Measurements from ENCODE around the gene ACCSL. TPM values are rescaled to one million over a fixed set of nuclear protein-coding genes. Genes with fewer than 3 reads are reported as not detected.

ACCSL gene
- total and polyA plus RNA-seq, 7 donors: 0.01 TPM; not detected in 6

DNA sequence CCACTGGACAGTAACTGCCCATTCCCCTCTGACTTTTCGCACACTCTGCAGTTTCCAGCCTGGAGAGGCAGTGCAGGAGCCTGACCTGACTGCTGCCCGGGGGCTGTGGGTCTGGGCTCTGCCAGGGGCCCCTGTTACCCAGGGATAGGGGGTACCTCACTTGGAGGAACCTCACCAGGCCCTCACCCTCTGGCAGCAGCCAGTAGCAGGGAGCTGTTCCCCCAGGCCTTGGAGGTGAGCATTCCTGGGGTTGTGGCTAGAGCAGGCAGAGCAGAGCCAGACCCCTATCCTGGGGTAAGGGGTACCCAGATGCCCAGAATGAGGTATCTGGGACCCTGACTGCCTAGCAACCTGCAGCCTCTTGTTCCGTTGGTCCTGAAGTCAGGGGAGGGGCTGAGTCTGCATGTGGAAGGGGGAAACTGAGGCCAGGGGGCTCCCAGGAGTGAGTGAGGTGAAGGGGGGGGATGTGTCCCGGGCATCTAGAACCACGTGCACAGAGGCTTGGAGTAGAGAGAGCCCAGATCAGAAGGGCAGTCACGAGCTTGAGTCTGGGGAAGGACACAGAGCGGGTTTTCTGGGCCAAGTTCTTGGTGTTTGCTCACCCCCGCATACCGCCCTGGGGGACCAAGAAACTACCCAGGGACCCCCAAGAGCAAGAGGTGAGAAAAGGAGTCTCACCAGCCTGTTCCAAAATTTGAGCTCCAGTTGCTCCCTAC is 43.9 kb upstream of the ACCSL start:
- 89 to 97% (median 91%) methylated on average over 9 of the region's 9 CpGs for WGBS, 3 donors
- TF ChIP-seq, protein P1, sequence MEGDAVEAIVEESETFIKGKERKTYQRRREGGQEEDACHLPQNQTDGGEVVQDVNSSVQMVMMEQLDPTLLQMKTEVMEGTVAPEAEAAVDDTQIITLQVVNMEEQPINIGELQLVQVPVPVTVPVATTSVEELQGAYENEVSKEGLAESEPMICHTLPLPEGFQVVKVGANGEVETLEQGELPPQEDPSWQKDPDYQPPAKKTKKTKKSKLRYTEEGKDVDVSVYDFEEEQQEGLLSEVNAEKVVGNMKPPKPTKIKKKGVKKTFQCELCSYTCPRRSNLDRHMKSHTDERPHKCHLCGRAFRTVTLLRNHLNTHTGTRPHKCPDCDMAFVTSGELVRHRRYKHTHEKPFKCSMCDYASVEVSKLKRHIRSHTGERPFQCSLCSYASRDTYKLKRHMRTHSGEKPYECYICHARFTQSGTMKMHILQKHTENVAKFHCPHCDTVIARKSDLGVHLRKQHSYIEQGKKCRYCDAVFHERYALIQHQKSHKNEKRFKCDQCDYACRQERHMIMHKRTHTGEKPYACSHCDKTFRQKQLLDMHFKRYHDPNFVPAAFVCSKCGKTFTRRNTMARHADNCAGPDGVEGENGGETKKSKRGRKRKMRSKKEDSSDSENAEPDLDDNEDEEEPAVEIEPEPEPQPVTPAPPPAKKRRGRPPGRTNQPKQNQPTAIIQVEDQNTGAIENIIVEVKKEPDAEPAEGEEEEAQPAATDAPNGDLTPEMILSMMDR (IDR thresholded peaks at IDR 0.05): no peak
- H3K27me3 ChIP-seq (ENCODE audit: insufficient read depth in 3 of 3, low read length in 2 of 3): no peaks in the 10 kb centered on the region
- H3K27ac ChIP-seq: no peak overlapping the region
- H3K36me3 ChIP-seq (ENCODE audit: insufficient read depth in 1 of 2, low read depth in 1 of 2): no peaks in the 10 kb centered on the region
- ATAC-seq: no peak
- DNase-seq: no peak
- intact Hi-C loops (cut with DNase I): no loop called here
- no peak overlapping the region for H3K4me3 ChIP-seq
- H3K4me1 ChIP-seq: no peaks in the 10 kb centered on the region
- H3K9me3 ChIP-seq: no peaks in the 10 kb centered on the region

DNA sequence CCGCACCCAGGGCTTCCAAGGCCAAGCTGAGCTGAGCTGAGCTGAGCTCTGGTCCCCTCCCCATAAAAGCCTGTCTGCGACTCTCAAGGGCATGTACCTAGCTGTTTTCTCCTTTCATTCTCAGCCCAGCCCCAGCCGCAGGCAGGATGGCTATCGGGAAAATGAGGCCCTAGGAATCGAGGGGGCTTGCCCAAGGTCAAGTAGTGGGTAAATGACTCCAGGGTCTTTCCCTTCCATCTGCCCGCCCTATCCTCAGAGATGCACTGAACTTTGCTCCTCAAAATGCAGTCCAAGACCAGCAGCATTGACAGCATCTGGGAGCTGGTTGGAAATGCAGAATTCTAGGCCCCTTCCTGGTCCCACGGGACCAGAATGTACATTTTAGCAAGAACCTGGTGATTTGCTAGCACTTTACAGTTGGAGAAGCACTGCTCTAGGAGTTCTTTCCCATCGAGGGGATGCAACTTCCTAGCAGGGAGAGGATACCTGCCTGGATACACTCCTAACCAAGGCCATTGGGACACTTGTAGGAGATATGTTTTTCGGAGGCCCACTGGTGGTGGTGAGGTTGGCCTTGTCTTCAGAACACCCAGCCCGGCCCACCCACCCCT is 43.2 kb upstream of the ACCSL start:
- WGBS, 3 donors: 84 to 89% (median 89%) methylated on average over 10 of the region's 10 CpGs
- Histone ChIP-seq H3K36me3 (ENCODE audit: insufficient read depth in 1 of 2, low read depth in 1 of 2) (no peaks in the 10 kb centered on the region), H3K9me3 (no peaks in the 10 kb centered on the region), H3K4me3 (no peak overlapping the region), H3K27me3 (ENCODE audit: insufficient read depth in 3 of 3, low read length in 2 of 3) (no peaks in the 10 kb centered on the region), H3K27ac (no peak overlapping the region), H3K4me1 (no peaks in the 10 kb centered on the region)
- TF ChIP-seq, protein P1 (IDR thresholded peaks at IDR 0.05): no peak
- DNase-seq (no peak), ATAC-seq (no peak)
- intact Hi-C loops (cut with DNase I): no loop called here

DNA sequence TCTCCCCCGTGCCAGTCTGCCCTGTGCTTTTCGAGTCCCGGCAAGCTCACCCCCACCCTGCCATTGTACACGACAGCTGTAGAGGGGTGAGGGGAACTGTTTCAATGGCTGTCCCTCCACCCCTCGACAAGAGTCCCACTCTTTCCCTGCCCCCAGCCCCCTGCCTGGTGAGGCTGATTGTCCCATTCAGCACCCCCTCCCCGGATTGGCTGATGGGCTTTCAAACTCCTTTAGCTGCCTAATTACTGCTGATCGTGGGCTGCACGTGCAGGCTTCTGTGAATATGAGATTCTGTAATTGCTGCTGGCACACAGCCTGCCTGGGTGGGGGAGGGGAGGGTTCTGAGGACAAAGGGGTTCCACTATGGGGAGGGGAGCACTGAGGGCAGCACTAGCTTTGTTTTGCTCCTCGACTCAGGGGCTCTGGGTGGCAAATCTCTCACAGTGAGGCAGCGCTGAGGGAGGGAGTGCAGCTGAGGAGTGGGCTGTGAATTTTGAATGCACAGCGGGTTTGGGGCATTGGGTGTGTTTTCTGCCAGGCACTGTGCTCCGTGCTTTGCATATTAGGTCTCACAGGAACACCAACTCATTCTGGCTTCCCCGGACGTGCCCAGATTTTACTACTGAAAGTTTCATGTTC is 42.6 kb upstream of the ACCSL start:
- 43 to 54% (median 53%) methylated on average over 12 to 14 of the region's 14 CpGs for WGBS, 3 donors
- no peaks in the 10 kb centered on the region for H3K9me3 ChIP-seq

DNA sequence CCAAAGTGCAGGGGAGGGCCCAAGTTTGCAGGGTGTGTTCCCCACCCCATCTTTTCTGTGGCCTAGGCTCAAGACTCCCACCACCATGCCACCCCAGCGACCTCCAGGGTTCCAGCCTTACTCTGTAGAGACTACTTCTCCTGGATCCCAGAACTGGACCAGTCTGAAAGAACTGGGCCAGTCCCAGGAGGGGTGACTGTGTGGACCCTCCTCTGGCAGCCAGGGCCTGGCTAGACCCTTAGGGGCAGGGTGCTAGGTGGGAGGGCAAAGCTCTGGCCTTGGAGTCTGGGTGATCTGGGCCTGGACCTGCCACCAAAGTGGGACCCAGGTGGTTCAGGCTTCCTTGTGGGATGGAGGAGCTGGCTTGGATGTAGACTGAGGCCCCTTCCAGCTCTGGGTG is 41.8 kb upstream of the ACCSL start:
- Histone ChIP-seq H3K9me3 (no peaks in the 10 kb centered on the region), H3K4me1 (no peaks in the 10 kb centered on the region), H3K27ac (no peak overlapping the region), H3K4me3 (no peak overlapping the region), H3K36me3 (ENCODE audit: insufficient read depth in 1 of 2, low read depth in 1 of 2) (no peaks in the 10 kb centered on the region), H3K27me3 (ENCODE audit: insufficient read depth in 3 of 3, low read length in 2 of 3) (no peaks in the 10 kb centered on the region)
- TF ChIP-seq, protein P1 (IDR thresholded peaks at IDR 0.05): no peak
- intact Hi-C loops (cut with DNase I): no loop called here
- WGBS, 3 donors: 86 to 100% (median 94%) methylated on average over 1 of the region's 1 CpG
- DNase-seq (no peak), ATAC-seq (no peak)

More for the DNA sequence above, 42.6 kb upstream of the ACCSL start:
- Histone ChIP-seq H3K4me1 (no peaks in the 10 kb centered on the region), H3K27me3 (ENCODE audit: insufficient read depth in 3 of 3, low read length in 2 of 3) (no peaks in the 10 kb centered on the region), H3K27ac (no peak overlapping the region), H3K4me3 (no peak overlapping the region), H3K36me3 (ENCODE audit: insufficient read depth in 1 of 2, low read depth in 1 of 2) (no peaks in the 10 kb centered on the region)
- ATAC-seq (no peak), DNase-seq (no peak)
- TF ChIP-seq, protein P1 (IDR thresholded peaks at IDR 0.05): no peak
- intact Hi-C loops (cut with DNase I): no loop called here

Measured in psoas muscle (tissue), 8 donors.